PFSK-1 (cell line): ENCODE results near the gene ACOXL.

ENCODE experiments used
- FOXP2 ChIP-seq: optimal IDR thresholded peaks from 2 replicates; pipeline ENCODE3; 2011; ENCODE audit warnings: borderline replicate concordance, control low read depth, inconsistent platforms; ENCODE audit not compliant: insufficient read depth; ENCODE audit errors: extremely low read length, extremely low read depth
- POLR2AphosphoS5 ChIP-seq: IDR thresholded peaks from 2 replicates; pipeline ENCODE4 v1.6.1; 2012; ENCODE audit warnings: low read depth, mild to moderate bottlenecking, control low read depth, low read length, moderate library complexity
- REST ChIP-seq, 2 experiments: IDR thresholded peaks; 2 replicates each; pipeline versions ENCODE4 v1.6.1 to v1.8.0; 2011 to 2012; ENCODE audit warnings: low read depth in 2 of 2, low read length in 2 of 2, control low read depth in 1 of 2, inconsistent platforms in 1 of 2, mild to moderate bottlenecking in 1 of 2, moderate library complexity in 1 of 2; ENCODE audit not compliant: insufficient read depth in 1 of 2
- SIN3A ChIP-seq: IDR thresholded peaks from 2 replicates; pipeline ENCODE4 v1.6.1; 2012; ENCODE audit warnings: mild to moderate bottlenecking, low read length, moderate library complexity, borderline replicate concordance; ENCODE audit not compliant: insufficient read depth
- TAF1 ChIP-seq: IDR thresholded peaks from 2 replicates; pipeline ENCODE4 v1.6.1; 2012; ENCODE audit warnings: low read length, control low read depth, borderline replicate concordance; ENCODE audit not compliant: insufficient read depth

The ACOXL gene

GRCh38 chr2:110869472-110870446 is 137.4 kb downstream of the ACOXL start:
- peak in 1 of 2 experiments; percentile 73; a peak in 2 of 4 replicates for TF ChIP-seq REST (IDR thresholded peaks at IDR 0.05; ENCODE audit: insufficient read depth in 1 of 2, low read depth in 2 of 2, low read length in 2 of 2)
- TF ChIP-seq TAF1: no peak

DNA sequence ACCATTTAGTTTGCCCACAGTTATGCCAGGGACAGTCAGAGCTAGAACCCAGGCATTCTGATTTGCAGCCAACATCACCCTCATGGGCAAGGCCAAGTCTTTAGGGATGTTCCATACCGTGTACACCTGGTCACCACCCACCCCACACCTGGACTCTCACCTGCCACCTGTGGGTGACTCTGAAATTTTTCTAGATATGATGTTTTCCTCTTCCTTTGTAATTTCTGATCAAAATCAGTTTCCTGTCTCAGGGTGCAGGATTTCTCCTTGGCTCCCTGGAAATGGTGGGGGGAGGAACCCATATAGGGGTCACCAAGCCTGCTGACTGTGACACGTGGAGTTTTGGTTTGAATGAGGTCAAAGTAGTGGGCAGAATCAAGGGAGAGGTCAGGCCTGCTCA is 138.2 kb downstream of the ACOXL start:
- TF ChIP-seq SIN3A: no peak
- TF ChIP-seq REST (IDR thresholded peaks at IDR 0.05; ENCODE audit: insufficient read depth in 1 of 2, low read depth in 2 of 2, low read length in 2 of 2): no peak
- TF ChIP-seq POLR2AphosphoS5: no peak
- no peak for TF ChIP-seq TAF1
- no peak for TF ChIP-seq FOXP2

DNA sequence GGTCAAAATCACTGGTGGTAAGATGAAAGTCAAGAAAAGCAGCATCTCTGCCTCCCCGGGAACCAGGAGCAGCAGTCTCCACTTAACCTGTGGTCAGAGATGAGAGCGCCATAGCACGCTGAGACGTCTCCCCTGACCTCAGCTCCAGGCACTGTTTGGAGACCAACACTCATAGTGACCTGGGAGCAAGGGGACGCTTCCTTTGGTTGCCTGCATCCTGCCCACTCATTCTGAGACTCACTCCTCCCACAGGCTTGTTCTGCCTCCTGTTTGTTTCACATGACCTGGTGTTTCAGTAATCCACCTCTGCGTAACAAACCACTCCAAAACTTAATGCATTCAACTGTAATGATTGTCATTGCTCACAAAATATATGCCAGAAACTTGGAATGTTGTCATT is 139.3 kb downstream of the ACOXL start:
- TF ChIP-seq TAF1 (no peak), REST (IDR thresholded peaks at IDR 0.05; ENCODE audit: insufficient read depth in 1 of 2, low read depth in 2 of 2, low read length in 2 of 2) (no peak), POLR2AphosphoS5 (no peak)

DNA sequence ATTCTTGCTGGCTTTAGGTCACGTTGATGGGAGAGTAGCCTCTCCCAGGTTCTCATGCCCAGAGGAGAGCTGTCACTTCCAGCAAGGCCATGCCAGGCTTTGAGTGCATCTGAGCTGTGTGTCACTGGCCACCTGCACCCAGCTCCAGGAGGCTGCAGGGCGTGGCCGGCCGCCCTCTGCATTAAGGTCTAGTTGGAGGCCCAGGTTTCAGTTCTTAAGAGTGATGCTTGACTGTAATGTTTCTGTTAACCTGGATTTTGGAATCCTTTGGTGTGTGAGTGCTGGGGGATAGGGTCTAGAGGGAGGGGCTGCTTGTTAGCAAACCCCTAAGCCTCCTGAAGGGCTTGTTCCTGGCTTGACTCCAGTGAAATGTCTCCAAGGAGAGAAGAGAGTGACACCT is 140.1 kb downstream of the ACOXL start:
- TF ChIP-seq FOXP2: no peak
- TF ChIP-seq POLR2AphosphoS5: no peak

DNA sequence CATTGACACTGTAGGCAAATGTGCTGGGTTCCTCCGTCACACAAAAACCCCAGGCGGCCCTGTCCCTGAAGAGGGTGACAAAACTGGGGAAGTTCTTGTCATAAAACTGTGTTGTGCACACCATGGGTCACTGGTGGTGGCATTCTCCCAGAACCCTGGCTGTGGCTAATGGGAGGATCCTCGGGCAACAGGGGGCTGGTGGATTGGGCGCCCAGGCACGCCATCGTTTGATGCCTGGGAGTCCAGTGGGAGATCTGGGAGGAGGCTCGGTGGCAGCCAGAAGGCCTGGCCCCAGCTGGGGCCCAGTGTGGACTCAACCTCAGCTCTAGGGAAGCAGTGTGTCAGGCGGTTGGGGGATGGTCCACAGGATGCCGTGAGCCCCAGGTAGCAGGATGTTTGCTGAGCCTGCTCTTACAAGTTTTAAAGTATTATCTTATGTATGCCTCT is 140.7 kb downstream of the ACOXL start:
- TF ChIP-seq FOXP2 (no peak), REST (IDR thresholded peaks at IDR 0.05; ENCODE audit: insufficient read depth in 1 of 2, low read depth in 2 of 2, low read length in 2 of 2) (no peak), POLR2AphosphoS5 (no peak), TAF1 (no peak), SIN3A (no peak)
